H1 (cell line): ENCODE data around the gene VMO1. TPM values are rescaled to one million over a fixed set of nuclear protein-coding genes. Genes with fewer than 3 reads are reported as not detected.

Experiments
- CTCF ChIA-PET: fragments of 300-600 bp; sonication (Branson Sonifier 250); formaldehyde crosslinking; loops from one replicate; lab custom pipeline; 2021; ENCODE audit not compliant: partially characterized antibody; lab: Charles Lee
- POLR2A ChIA-PET: fragments of 300-600 bp; sonication (Branson Sonifier 250); formaldehyde crosslinking; loops from one replicate; lab custom pipeline; 2021; ENCODE audit warnings: inconsistent platforms; ENCODE audit not compliant: partially characterized antibody; lab: Charles Lee
- DNase-seq, 2 experiments: peaks; one replicate each; pipeline versions ENCODE4 v3.0.0 to v3.0.0-alpha.2; 2010 to 2022; ENCODE audit warnings: low spot score in 2 of 2, low read depth in 1 of 2, mixed read lengths in 1 of 2
- FAIRE-seq: peaks from 2 replicates; lab custom pipeline; 2011; peaks lifted over from hg19 to GRCh38; lab: Jason Lieb, UNC
- H2AFZ ChIP-seq: 2 replicates; pipeline ENCODE4 v1.8.1; 2012; ENCODE audit warnings: low read length, inconsistent platforms
- H2AK5ac ChIP-seq: 2 replicates; pipeline ENCODE4 v1.6.1; 2013; ENCODE audit warnings: low read depth, low read length
- H2BK120ac ChIP-seq: replicated peaks from 2 replicates; pipeline ENCODE3; 2013; ENCODE audit warnings: low read depth, low read length, inconsistent platforms
- H2BK12ac ChIP-seq: 2 replicates; pipeline ENCODE4 v1.6.1; 2013; ENCODE audit warnings: low read depth, low read length
- H2BK15ac ChIP-seq: 2 replicates; pipeline ENCODE4 v1.6.1; 2013; ENCODE audit warnings: low read length
- H2BK20ac ChIP-seq: 2 replicates; pipeline ENCODE4 v1.6.1; 2013; ENCODE audit warnings: low read length
- H2BK5ac ChIP-seq: 2 replicates; pipeline ENCODE4 v1.6.1; 2013; ENCODE audit warnings: low read depth, low read length
- H3K14ac ChIP-seq: 2 replicates; pipeline ENCODE4 v1.6.1; 2013; ENCODE audit warnings: inconsistent platforms; ENCODE audit not compliant: insufficient read length
- H3K18ac ChIP-seq: 2 replicates; pipeline ENCODE4 v1.6.1; 2013; ENCODE audit warnings: low read length; ENCODE audit errors: extremely low read depth
- H3K23ac ChIP-seq: 2 replicates; pipeline ENCODE4 v1.6.1; 2013; ENCODE audit warnings: inconsistent platforms; ENCODE audit not compliant: insufficient read length
- H3K23me2 ChIP-seq: 2 replicates; pipeline ENCODE4 v1.6.1; 2013; ENCODE audit warnings: low read depth, low read length
- H3K27ac ChIP-seq: 2 replicates; pipeline ENCODE4 v1.6.1; 2011; ENCODE audit warnings: low read depth, low read length, inconsistent platforms
- H3K27me3 ChIP-seq, 4 experiments: replicated peaks in 1 of 4; 1 replicate in 1 of 4; 2 replicates in 3 of 4; pipeline versions ENCODE4 v1.6.1 to v1.8.1; 2011 to 2013; ENCODE audit warnings: low read length in 3 of 4, mild to moderate bottlenecking in 3 of 4, inconsistent platforms in 2 of 4, mixed read lengths in 2 of 4, moderate library complexity in 1 of 4; ENCODE audit not compliant: control insufficient read depth in 3 of 4, insufficient read depth in 3 of 4; ENCODE audit errors: extremely low read depth in 1 of 4
- H3K36me3 ChIP-seq, 4 experiments: 2 replicates each; pipeline versions ENCODE4 v1.6.1 to v1.8.1; 2011 to 2013; ENCODE audit warnings: mild to moderate bottlenecking in 4 of 4, low read length in 3 of 4, moderate library complexity in 2 of 4, control low read depth in 1 of 4, inconsistent platforms in 1 of 4; ENCODE audit not compliant: insufficient read depth in 4 of 4, control insufficient read depth in 2 of 4
- H3K4ac ChIP-seq: replicated peaks from 2 replicates; pipeline ENCODE3; 2013; ENCODE audit warnings: low read length, low read depth, mixed read lengths, inconsistent platforms; ENCODE audit not compliant: insufficient read length
- H3K4me1 ChIP-seq, 4 experiments: replicated peaks in 1 of 4; 1 replicate in 1 of 4; 2 replicates in 3 of 4; pipeline versions ENCODE4 v1.6.1 to v1.8.1; 2011 to 2013; ENCODE audit warnings: low read length in 3 of 4, inconsistent platforms in 2 of 4, mixed read lengths in 1 of 4; ENCODE audit not compliant: insufficient read depth in 4 of 4, control insufficient read depth in 3 of 4
- H3K4me2 ChIP-seq, 2 experiments: 2 replicates each; pipeline versions ENCODE4 v1.6.1 to v1.8.1; 2011 to 2013; ENCODE audit warnings: low read depth in 2 of 2, low read length in 2 of 2, control low read depth in 1 of 2, inconsistent platforms in 1 of 2, mild to moderate bottlenecking in 1 of 2; ENCODE audit not compliant: insufficient read depth in 1 of 2
- H3K4me3 ChIP-seq, 4 experiments: fragments of 200-600, 300-600 bp in 1 of 4; sonication (generic), shearing (Covaris generic), sonication (Bioruptor Twin) in 1 of 4; 2 replicates each; pipeline versions ENCODE4 v1.5.1 to v1.8.1; 2011 to 2016; ENCODE audit warnings: low read length in 4 of 4, low read depth in 3 of 4, control low read depth in 2 of 4, inconsistent platforms in 2 of 4, mild to moderate bottlenecking in 2 of 4, mixed read lengths in 1 of 4, moderate library complexity in 1 of 4; ENCODE audit not compliant: insufficient read depth in 2 of 4; ENCODE audit errors: extremely low read depth in 1 of 4
- H3K56ac ChIP-seq: replicated peaks from 2 replicates; pipeline ENCODE3; 2013; ENCODE audit warnings: low read depth, mild to moderate bottlenecking, mixed read lengths, low read length, inconsistent platforms; ENCODE audit not compliant: insufficient read length
- H3K79me1 ChIP-seq: 2 replicates; pipeline ENCODE4 v1.6.1; 2013; ENCODE audit warnings: low read depth, low read length, control low read depth
- H3K79me2 ChIP-seq, 2 experiments: 2 replicates each; pipeline versions ENCODE4 v1.6.1 to v1.8.1; 2012 to 2013; ENCODE audit warnings: low read length in 2 of 2, mild to moderate bottlenecking in 2 of 2, inconsistent platforms in 1 of 2; ENCODE audit not compliant: insufficient read depth in 2 of 2, control insufficient read depth in 1 of 2
- H3K9ac ChIP-seq, 4 experiments: replicated peaks in 1 of 4; 1 replicate in 1 of 4; 2 replicates in 3 of 4; pipeline versions ENCODE4 v1.6.1 to v1.8.1; 2011 to 2013; ENCODE audit warnings: low read depth in 3 of 4, low read length in 3 of 4, control low read depth in 2 of 4, mild to moderate bottlenecking in 2 of 4, moderate library complexity in 2 of 4, inconsistent platforms in 1 of 4; ENCODE audit errors: extremely low read depth in 1 of 4
- H3K9me3 ChIP-seq, 2 experiments: 2 replicates each; pipeline versions ENCODE4 v1.6.1 to v1.8.1; 2012 to 2013; ENCODE audit warnings: mild to moderate bottlenecking in 2 of 2, moderate library complexity in 2 of 2, control low read depth in 1 of 2, inconsistent platforms in 1 of 2, low read depth in 1 of 2, low read length in 1 of 2, mixed read lengths in 1 of 2; ENCODE audit not compliant: insufficient read depth in 2 of 2
- H4K20me1 ChIP-seq, 2 experiments: replicated peaks in 1 of 2; 2 replicates each; pipeline versions ENCODE3 to v1.8.1; 2011 to 2013; ENCODE audit warnings: inconsistent platforms in 2 of 2, low read length in 2 of 2, mild to moderate bottlenecking in 1 of 2; ENCODE audit not compliant: insufficient read depth in 2 of 2, control insufficient read depth in 1 of 2
- H4K5ac ChIP-seq: 2 replicates; pipeline ENCODE4 v1.6.1; 2013; ENCODE audit warnings: low read length, low read depth, mixed read lengths, inconsistent platforms; ENCODE audit not compliant: insufficient read length
- H4K8ac ChIP-seq: 2 replicates; pipeline ENCODE4 v1.8.0; 2013; ENCODE audit warnings: mild to moderate bottlenecking, moderate library complexity, low read length, inconsistent platforms; ENCODE audit not compliant: insufficient read depth; ENCODE audit errors: extremely low read depth
- H4K91ac ChIP-seq: replicated peaks from 2 replicates; pipeline ENCODE3; 2013; ENCODE audit warnings: low read length, mixed read lengths, inconsistent platforms; ENCODE audit not compliant: insufficient read length
- BACH1 ChIP-seq: IDR thresholded peaks from 2 replicates; pipeline ENCODE4 v1.6.1; 2012; ENCODE audit warnings: low read length, improper control_type of control experiment
- CEBPB ChIP-seq: IDR thresholded peaks from 2 replicates; pipeline ENCODE4 v1.6.1; 2012; ENCODE audit warnings: low read depth, low read length
- EZH2 ChIP-seq: fragments of 200-600 bp; sonication (generic); IDR thresholded peaks from 2 replicates; pipeline ENCODE4 v1.7.1; 2012; ENCODE audit warnings: low read depth, mild to moderate bottlenecking, moderate library complexity, low read length, inconsistent platforms; ENCODE audit not compliant: severe bottlenecking
- FOSL1 ChIP-seq: IDR thresholded peaks from 2 replicates; pipeline ENCODE4 v1.6.1; 2011; ENCODE audit warnings: mild to moderate bottlenecking, low read depth, low read length, moderate library complexity; ENCODE audit not compliant: insufficient read depth
- JUND ChIP-seq: IDR thresholded peaks from 2 replicates; pipeline ENCODE4 v1.6.1; 2011; ENCODE audit warnings: mild to moderate bottlenecking, improper control_type of control experiment, low read length
- KDM1A ChIP-seq: fragments of 200-600, 300-600 bp; sonication (generic); IDR thresholded peaks from 2 replicates; pipeline ENCODE4 v1.7.1; 2016; ENCODE audit warnings: mild to moderate bottlenecking, low read length, borderline replicate concordance
- POLR2A ChIP-seq, 2 experiments: IDR thresholded peaks; 1 replicate in 1 of 2; 2 replicates in 1 of 2; pipeline ENCODE4 v1.6.1; 2011; ENCODE audit warnings: low read depth in 2 of 2, low read length in 2 of 2, mild to moderate bottlenecking in 2 of 2; ENCODE audit errors: control extremely low read depth in 1 of 2
- RBBP5 ChIP-seq: IDR thresholded peaks from 2 replicates; pipeline ENCODE4 v1.7.1; 2012; ENCODE audit warnings: low read depth, mild to moderate bottlenecking, inconsistent platforms, low read length, moderate library complexity, borderline replicate concordance
- RFX5 ChIP-seq: IDR thresholded peaks from 2 replicates; pipeline ENCODE4 v1.6.1; 2011; ENCODE audit warnings: low read depth, low read length, improper control_type of control experiment, borderline replicate concordance
- SRF ChIP-seq: IDR thresholded peaks from 2 replicates; pipeline ENCODE4 v1.6.1; 2011; ENCODE audit warnings: mild to moderate bottlenecking, low read depth, low read length, moderate library complexity
- TBP ChIP-seq: IDR thresholded peaks from 2 replicates; pipeline ENCODE4 v1.6.1; 2011; ENCODE audit warnings: low read depth, low read length, improper control_type of control experiment
- YY1 ChIP-seq: IDR thresholded peaks from 2 replicates; pipeline ENCODE4 v1.6.1; 2011; ENCODE audit warnings: low read depth, mild to moderate bottlenecking, low read length
- ZNF274 ChIP-seq: IDR thresholded peaks from 2 replicates; pipeline ENCODE4 v1.7.0; 2012; ENCODE audit warnings: low read length, borderline replicate concordance; ENCODE audit errors: extremely low read depth
- WGBS, 2 experiments: shearing (Covaris generic) in 1 of 2; methylation state at CpG; one replicate each; pipeline versions ENCODE4 v1.1.6 to v1.1.7; 2013 to 2015; ENCODE audit warnings: low lambda C conversion rate in 2 of 2, mixed read lengths in 2 of 2, inconsistent platforms in 1 of 2, low coverage in 1 of 2, missing lambda C conversion rate in 1 of 2; ENCODE audit not compliant: insufficient replicate concordance in 2 of 2, insufficient coverage in 1 of 2, insufficient read length in 1 of 2; ENCODE audit errors: extremely low coverage in 1 of 2, missing lambda C conversion rate in 1 of 2; 5-methylcytosine and 5-hydroxymethylcytosine counted together
- polyA plus RNA-seq, 7 experiments: library from polyadenylated mRNA; depleted of rRNA in 3 of 7; stranded (reverse) in 5 of 7; unstranded in 2 of 7; fragments of >200 nt in 5 of 7; fragments of 200-250 nt in 2 of 7; gene quantifications; 1 replicate in 5 of 7; 2 replicates in 1 of 7; 4 replicates in 1 of 7; pipeline versions ENCODE4 v1.2.1 to v1.2.3, GENCODE V29; 2011 to 2013; ENCODE audit warnings: missing spikeins in 2 of 7, mixed read lengths in 2 of 7
- total RNA-seq: library from RNA; stranded (reverse); fragmentation: NEBNext Ultra II Directional; extraction: Animal tissue kit (Norgen Biotek cat#: 25700); gene quantifications from 2 replicates; pipeline ENCODE4 v1.2.1, GENCODE V29; 2021

Gene VMO1
- total and polyA plus RNA-seq, 2 of the 8 experiments (the other 6 are each of a cell fraction or from before 2014, with no cell fraction given): 0.30 TPM; not detected in 1

DNA sequence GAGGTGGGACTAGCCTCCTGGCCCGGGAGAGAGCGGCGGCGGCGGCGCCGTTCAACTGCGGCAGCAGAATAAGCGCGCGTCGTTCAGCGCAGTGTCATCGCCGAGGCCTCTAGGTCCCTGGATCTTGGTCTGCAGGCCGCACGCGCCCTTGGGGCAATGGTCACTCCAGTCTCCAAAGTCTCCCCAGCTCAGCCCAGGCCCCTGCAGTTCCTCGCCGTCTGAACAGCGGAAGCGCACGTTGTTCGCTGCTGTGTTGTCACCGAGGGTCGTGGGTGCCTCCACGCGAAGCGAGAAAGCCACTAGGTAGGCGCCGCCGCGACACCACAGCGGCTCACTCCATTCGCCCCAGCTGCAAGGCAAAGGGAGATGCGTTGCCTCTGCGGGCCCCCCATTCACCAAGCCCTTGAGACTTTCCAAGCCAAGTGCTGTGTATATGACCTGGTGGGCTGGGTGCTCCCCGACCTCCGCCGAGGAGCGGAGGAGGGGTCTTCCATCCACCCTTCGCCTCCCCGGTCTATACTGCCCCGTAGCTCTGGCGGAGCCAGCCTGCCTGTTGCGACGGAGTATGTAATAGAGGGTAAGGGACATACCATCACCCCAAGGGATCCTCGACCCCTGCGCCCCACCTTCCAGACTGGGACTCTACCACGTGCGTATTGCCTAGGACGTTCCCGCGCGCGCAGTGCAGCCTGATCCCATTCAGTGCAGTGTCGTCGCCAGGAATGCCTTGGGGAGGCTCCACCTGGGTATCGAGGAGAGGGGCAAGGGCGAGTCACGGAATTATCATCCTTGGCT, 656 bp downstream of the VMO1 start:
- no peaks in the 10 kb centered on the region for H3K36me3 ChIP-seq
- WGBS, 2 experiments: 95% methylated on average over 57 of the region's 61 CpGs; no CpG with 5 or more reads in 1 of the 2 experiments
- H3K23me2 ChIP-seq: peaks cover 16% of the 10 kb centered on the region
- DNase-seq (no peak), FAIRE-seq (no peak)
- no peak overlapping the region for H3K4ac ChIP-seq
- no peak overlapping the region for H3K27ac ChIP-seq
- H3K79me1 ChIP-seq: no peaks in the 10 kb centered on the region
- no peak overlapping the region for H2BK5ac ChIP-seq
- 0 out of 2 replicates have a peak overlapping the region, but pooled peaks have one; percentile 27 for H2BK12ac ChIP-seq
- H4K5ac ChIP-seq: no peak overlapping the region
- no peak overlapping the region for H4K91ac ChIP-seq
- POLR2A ChIA-PET: interaction anchor here (1.3 kb wide), 1 partner anchor 124 kb away, joined by 3 read pairs; no protein-coding TSS in a partner anchor
- H2BK15ac ChIP-seq: peak overlapping the region; percentile 29; the same call in 1 of the 2 replicates
- no peak overlapping the region; the same call in 1 of the 2 replicates for H2AK5ac ChIP-seq
- no peak overlapping the region for H3K14ac ChIP-seq
- H2BK120ac ChIP-seq: no peak overlapping the region
- no peak overlapping the region for H3K23ac ChIP-seq
- H3K9me3 ChIP-seq: no peaks in the 10 kb centered on the region
- peaks cover 0 to 14% (median 8%) of the 10 kb centered on the region in 4 experiments; a peak in 5 of 7 replicates for H3K4me1 ChIP-seq
- peak overlapping the region; percentile 11; the same call in 1 of the 2 replicates for H4K8ac ChIP-seq
- no peak overlapping the region for H3K9ac ChIP-seq
- no peak overlapping the region for H2BK20ac ChIP-seq
- no peaks in the 10 kb centered on the region for H3K79me2 ChIP-seq
- H3K4me2 ChIP-seq: no peak overlapping the region
- H2AFZ ChIP-seq: no peak overlapping the region
- H3K4me3 ChIP-seq: no peak overlapping the region
- no peak overlapping the region for H3K56ac ChIP-seq
- H4K20me1 ChIP-seq: peaks cover 0 to 2% of the 10 kb centered on the region in 2 experiments
- CTCF ChIA-PET: interaction anchor here (0.5 to 2.9 kb wide), 11 partner anchors 7 to 216 kb away, joined by 3 to 16 read pairs (median 4); no protein-coding TSS in a partner anchor
- peaks cover 3 to 22% (median 15%) of the 10 kb centered on the region in 4 experiments; a peak in 6 of 7 replicates for H3K27me3 ChIP-seq
- no peak overlapping the region; the same call in 1 of the 2 replicates for H3K18ac ChIP-seq
- TF ChIP-seq TBP: no peak
- no peak for TF ChIP-seq RBBP5
- no peak for TF ChIP-seq CEBPB
- no peak for TF ChIP-seq BACH1
- TF ChIP-seq RFX5: no peak
- TF ChIP-seq YY1: no peak
- TF ChIP-seq POLR2A (IDR thresholded peaks at IDR 0.05; ENCODE audit: control extremely low read depth in 1 of 2, low read depth in 2 of 2, low read length in 2 of 2): no peak
- TF ChIP-seq KDM1A: no peak
- TF ChIP-seq JUND: no peak
- no peak for TF ChIP-seq EZH2
- no peak for TF ChIP-seq SRF
- TF ChIP-seq ZNF274: no peak
- no peak for TF ChIP-seq FOSL1
